H9 (cell line): ENCODE data around the gene ADGRB3. TPM values are rescaled to one million over a fixed set of nuclear protein-coding genes. Genes with fewer than 3 reads are reported as not detected.

Source experiments
- DNase-seq: peaks from one replicate; pipeline ENCODE4 v3.0.0-alpha.2; 2017
- H2AFZ ChIP-seq: one replicate; pipeline ENCODE4 v1.6.1; 2013; ENCODE audit warnings: mild to moderate bottlenecking, low read length, control low read depth, moderate library complexity
- H2AK5ac ChIP-seq: 2 replicates; pipeline ENCODE4 v1.6.1; 2013; ENCODE audit warnings: low read length, control low read depth, mixed read lengths; ENCODE audit not compliant: insufficient read length
- H2BK120ac ChIP-seq: one replicate; pipeline ENCODE4 v1.6.1; 2013; ENCODE audit warnings: low read depth, mild to moderate bottlenecking, low read length, control low read depth, inconsistent platforms; ENCODE audit not compliant: poor library complexity, severe bottlenecking
- H2BK12ac ChIP-seq: 2 replicates; pipeline ENCODE4 v1.6.1; 2013; ENCODE audit warnings: low read length, control low read depth, mixed read lengths, low read depth; ENCODE audit not compliant: insufficient read length
- H2BK15ac ChIP-seq: 2 replicates; pipeline ENCODE4 v1.6.1; 2013; ENCODE audit warnings: low read depth, low read length, control low read depth
- H2BK20ac ChIP-seq: one replicate; pipeline ENCODE4 v1.6.1; 2013; ENCODE audit warnings: low read depth, mild to moderate bottlenecking, low read length, control low read depth, inconsistent platforms; ENCODE audit not compliant: poor library complexity, severe bottlenecking
- H2BK5ac ChIP-seq: 2 replicates; pipeline ENCODE4 v1.6.1; 2013; ENCODE audit warnings: low read length, control low read depth, mixed read lengths; ENCODE audit not compliant: insufficient read length
- H3K14ac ChIP-seq: 2 replicates; pipeline ENCODE4 v1.6.1; 2013; ENCODE audit warnings: low read length, control low read depth; ENCODE audit not compliant: insufficient read depth
- H3K18ac ChIP-seq: 2 replicates; pipeline ENCODE4 v1.6.1; 2013; ENCODE audit warnings: low read depth, mild to moderate bottlenecking, mixed read lengths, low read length, control low read depth; ENCODE audit not compliant: insufficient read length
- H3K23ac ChIP-seq: 2 replicates; pipeline ENCODE4 v1.6.1; 2013; ENCODE audit warnings: low read length, control low read depth, mixed read lengths, low read depth; ENCODE audit not compliant: insufficient read length
- H3K23me2 ChIP-seq: 2 replicates; pipeline ENCODE4 v1.6.1; 2013; ENCODE audit warnings: low read depth, mild to moderate bottlenecking, mixed read lengths, low read length, control low read depth; ENCODE audit not compliant: insufficient read length, poor library complexity, severe bottlenecking
- H3K27ac ChIP-seq: 2 replicates; pipeline ENCODE4 v1.5.1; 2013; ENCODE audit warnings: low read length, control low read depth, mixed read lengths, low read depth; ENCODE audit not compliant: insufficient read length
- H3K27me3 ChIP-seq: 2 replicates; pipeline ENCODE4 v1.6.1; 2013; ENCODE audit warnings: low read length, control low read depth, inconsistent platforms; ENCODE audit not compliant: insufficient read depth
- H3K4ac ChIP-seq: 2 replicates; pipeline ENCODE4 v1.6.1; 2013; ENCODE audit warnings: low read depth, mild to moderate bottlenecking, control low read depth, inconsistent platforms, low read length, moderate library complexity
- H3K4me1 ChIP-seq: 2 replicates; pipeline ENCODE4 v1.6.1; 2013; ENCODE audit warnings: low read length, control low read depth, inconsistent platforms; ENCODE audit not compliant: insufficient read depth
- H3K4me2 ChIP-seq: 2 replicates; pipeline ENCODE4 v1.6.1; 2013; ENCODE audit warnings: low read length, control low read depth, mixed read lengths; ENCODE audit not compliant: insufficient read length, insufficient read depth
- H3K56ac ChIP-seq: 2 replicates; pipeline ENCODE4 v1.6.1; 2013; ENCODE audit warnings: low read depth, mild to moderate bottlenecking, mixed read lengths, low read length, control low read depth; ENCODE audit not compliant: insufficient read length
- H3K79me1 ChIP-seq: 2 replicates; pipeline ENCODE4 v1.6.1; 2013; ENCODE audit warnings: low read depth, mild to moderate bottlenecking, moderate library complexity, low read length, control low read depth, inconsistent platforms; ENCODE audit not compliant: insufficient read depth, poor library complexity, severe bottlenecking
- H3K79me2 ChIP-seq: 2 replicates; pipeline ENCODE4 v1.6.1; 2013; ENCODE audit warnings: low read length, control low read depth, inconsistent platforms; ENCODE audit not compliant: insufficient read depth
- H3K9ac ChIP-seq: 2 replicates; pipeline ENCODE4 v1.6.1; 2013; ENCODE audit warnings: low read length, control low read depth, mixed read lengths; ENCODE audit not compliant: insufficient read length; ENCODE audit errors: extremely low read depth
- H3K9me3 ChIP-seq: one replicate; pipeline ENCODE4 v1.6.1; 2013; ENCODE audit warnings: low read depth, low read length, inconsistent platforms; ENCODE audit not compliant: control insufficient read depth
- H3T11ph ChIP-seq: one replicate; pipeline ENCODE4 v1.6.1; 2013; ENCODE audit warnings: mild to moderate bottlenecking, low read length, control low read depth, inconsistent platforms
- H4K20me1 ChIP-seq: one replicate; pipeline ENCODE4 v1.6.1; 2013; ENCODE audit not compliant: control insufficient read depth, insufficient read length, insufficient read depth
- H4K5ac ChIP-seq: 2 replicates; pipeline ENCODE4 v1.6.1; 2013; ENCODE audit warnings: low read depth, mild to moderate bottlenecking, mixed read lengths, low read length, control low read depth; ENCODE audit not compliant: insufficient read length
- H4K8ac ChIP-seq: replicated peaks from 2 replicates; pipeline ENCODE4 v1.6.1; 2013; ENCODE audit warnings: low read length, control low read depth, mixed read lengths, low read depth; ENCODE audit not compliant: insufficient read length
- H4K91ac ChIP-seq: 2 replicates; pipeline ENCODE4 v1.6.1; 2013; ENCODE audit warnings: low read depth, mild to moderate bottlenecking, moderate library complexity, mixed read lengths, low read length, control low read depth; ENCODE audit not compliant: insufficient read length
- H3K27ac Mint-ChIP-seq, 3 experiments: 2 replicates in 2 of 3; 3 replicates in 1 of 3; pipeline ENCODE4 v1.8.0; 2020 to 2021; ENCODE audit warnings: mixed read lengths in 3 of 3, mild to moderate bottlenecking in 1 of 3, moderate library complexity in 1 of 3
- H3K27me3 Mint-ChIP-seq: 2 replicates; pipeline ENCODE4 v1.8.0; 2021; ENCODE audit warnings: low read depth, mild to moderate bottlenecking, moderate library complexity, mixed read lengths
- H3K36me3 Mint-ChIP-seq, 3 experiments: 2 replicates in 2 of 3; 3 replicates in 1 of 3; pipeline ENCODE4 v1.8.0; 2020 to 2021; ENCODE audit warnings: low read depth in 3 of 3, mixed read lengths in 3 of 3; ENCODE audit not compliant: insufficient read depth in 1 of 3
- H3K4me1 Mint-ChIP-seq, 2 experiments: 2 replicates each; pipeline ENCODE4 v1.8.0; 2020; ENCODE audit warnings: mixed read lengths in 2 of 2
- H3K4me3 Mint-ChIP-seq, 2 experiments: 2 replicates in 1 of 2; 3 replicates in 1 of 2; pipeline ENCODE4 v1.8.0; 2020 to 2021; ENCODE audit warnings: mild to moderate bottlenecking in 2 of 2, mixed read lengths in 2 of 2, moderate library complexity in 1 of 2
- H3K9me3 Mint-ChIP-seq, 2 experiments: 2 replicates in 1 of 2; 3 replicates in 1 of 2; pipeline ENCODE4 v1.8.0; 2020; ENCODE audit warnings: mild to moderate bottlenecking in 2 of 2, mixed read lengths in 2 of 2, moderate library complexity in 1 of 2
- WGBS: extraction: QIAGEN DNeasy Blood & Tissue Kit; methylation state at CpG from one replicate; pipeline ENCODE4 v1.1.7; 2013; ENCODE audit warnings: missing lambda C conversion rate, low lambda C conversion rate, mixed read lengths; ENCODE audit not compliant: insufficient read length; ENCODE audit errors: extremely low coverage; 5-methylcytosine and 5-hydroxymethylcytosine counted together
- total RNA-seq: library from RNA; stranded (reverse); gene quantifications from 2 replicates; pipeline ENCODE4 v1.2.1, GENCODE V29; 2021
- TF ChIP-seq, protein P1 (sequence below): fragments of 200-600 bp; sonication (generic); conservative IDR thresholded peaks from 3 replicates; pipeline ENCODE4 v1.8.0; 2021; ENCODE audit warnings: antibody characterized with exemption, mild to moderate bottlenecking

ADGRB3 gene
- total RNA-seq, 1 experiment from 2014 or later, result 0.37 TPM

DNA sequence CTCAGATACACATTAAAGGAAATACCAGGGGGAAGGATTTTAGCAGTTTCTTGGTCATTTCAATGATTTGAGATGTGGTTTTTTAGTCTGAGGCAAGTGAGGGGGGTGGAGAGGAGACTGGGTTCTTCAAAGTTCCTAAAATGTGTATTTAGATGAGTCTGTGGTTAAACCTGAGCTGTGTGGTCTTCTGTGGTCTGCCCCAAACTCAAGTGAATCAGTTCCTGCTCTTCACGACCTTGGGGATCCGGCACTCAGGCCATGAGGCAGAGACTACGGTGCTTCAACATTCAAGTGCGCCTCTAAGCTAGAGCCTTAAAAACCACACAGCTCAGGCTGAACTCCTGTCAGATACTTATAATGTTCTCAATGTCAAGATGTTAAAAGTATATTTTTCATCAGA is 755.0 kb downstream of the ADGRB3 start:
- no peaks in the 10 kb centered on the region for H3K27me3 ChIP-seq

More for the DNA sequence above, 755.0 kb downstream of the ADGRB3 start:
- H3K9ac ChIP-seq, result no peak overlapping the region
- H3K36me3 Mint-ChIP-seq, result no peaks in the 10 kb centered on the region
- peaks cover 4% of the 10 kb centered on the region in 2 experiments for H3K4me1 Mint-ChIP-seq
- no peak overlapping the region for H3K27ac Mint-ChIP-seq
- no peaks in the 10 kb centered on the region for H4K20me1 ChIP-seq
- H3K4me2 ChIP-seq, result no peak overlapping the region
- H3K9me3 Mint-ChIP-seq, result no peaks in the 10 kb centered on the region
- H4K8ac ChIP-seq, result no peak overlapping the region
- H3K27ac ChIP-seq, result no peak overlapping the region
- H3K4me1 ChIP-seq, result peaks cover 2% of the 10 kb centered on the region; the same call in 1 of the 2 replicates
- peak overlapping the region; percentile 24 for H2AFZ ChIP-seq
- no peaks in the 10 kb centered on the region for H3K9me3 ChIP-seq
- no peaks in the 10 kb centered on the region for H3K27me3 Mint-ChIP-seq
- no peak for DNase-seq
- H3K56ac ChIP-seq, result no peak overlapping the region
- TF ChIP-seq, protein P1, sequence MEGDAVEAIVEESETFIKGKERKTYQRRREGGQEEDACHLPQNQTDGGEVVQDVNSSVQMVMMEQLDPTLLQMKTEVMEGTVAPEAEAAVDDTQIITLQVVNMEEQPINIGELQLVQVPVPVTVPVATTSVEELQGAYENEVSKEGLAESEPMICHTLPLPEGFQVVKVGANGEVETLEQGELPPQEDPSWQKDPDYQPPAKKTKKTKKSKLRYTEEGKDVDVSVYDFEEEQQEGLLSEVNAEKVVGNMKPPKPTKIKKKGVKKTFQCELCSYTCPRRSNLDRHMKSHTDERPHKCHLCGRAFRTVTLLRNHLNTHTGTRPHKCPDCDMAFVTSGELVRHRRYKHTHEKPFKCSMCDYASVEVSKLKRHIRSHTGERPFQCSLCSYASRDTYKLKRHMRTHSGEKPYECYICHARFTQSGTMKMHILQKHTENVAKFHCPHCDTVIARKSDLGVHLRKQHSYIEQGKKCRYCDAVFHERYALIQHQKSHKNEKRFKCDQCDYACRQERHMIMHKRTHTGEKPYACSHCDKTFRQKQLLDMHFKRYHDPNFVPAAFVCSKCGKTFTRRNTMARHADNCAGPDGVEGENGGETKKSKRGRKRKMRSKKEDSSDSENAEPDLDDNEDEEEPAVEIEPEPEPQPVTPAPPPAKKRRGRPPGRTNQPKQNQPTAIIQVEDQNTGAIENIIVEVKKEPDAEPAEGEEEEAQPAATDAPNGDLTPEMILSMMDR, result no peak
- H3T11ph ChIP-seq, result no peak overlapping the region
- H3K18ac ChIP-seq, result no peak overlapping the region
- no peak overlapping the region for H2BK12ac ChIP-seq
- no CpG with 5 or more reads among the region's 4 CpGs for whole genome bisulfite sequencing
- H3K14ac ChIP-seq, result no peak overlapping the region
- no peak overlapping the region for H3K4ac ChIP-seq
- no peak overlapping the region for H2BK5ac ChIP-seq
- no peak overlapping the region for H2BK20ac ChIP-seq
- H3K79me1 ChIP-seq, result no peaks in the 10 kb centered on the region
- no peaks in the 10 kb centered on the region for H3K23me2 ChIP-seq
- H3K4me3 Mint-ChIP-seq, result no peak overlapping the region
- no peak overlapping the region for H4K91ac ChIP-seq
- no peaks in the 10 kb centered on the region for H3K79me2 ChIP-seq
- H2BK15ac ChIP-seq, result no peak overlapping the region
- no peak overlapping the region for H4K5ac ChIP-seq
- H2BK120ac ChIP-seq, result no peak overlapping the region
- H2AK5ac ChIP-seq, result no peak overlapping the region
- no peak overlapping the region for H3K23ac ChIP-seq
